Immature natural killer cell (primary cell): ENCODE data around the gene CFAP100. TPM values are rescaled to one million over a fixed set of nuclear protein-coding genes. Genes with fewer than 3 reads are reported as not detected.

ENCODE experiments used
- DNase-seq, 3 donors: peaks; one replicate each; pipeline ENCODE4 v3.0.0; 2022; ENCODE audit warnings: mixed read lengths in 1 of 3
- H3K27ac Mint-ChIP-seq, 6 donors: one replicate each; pipeline ENCODE4 v1.8.0; 2020; ENCODE audit warnings: mixed read lengths in 6 of 6, mild to moderate bottlenecking in 5 of 6, inconsistent platforms in 4 of 6, moderate library complexity in 3 of 6
- H3K27me3 Mint-ChIP-seq, 3 donors: one replicate each; pipeline ENCODE4 v1.8.0; 2020 to 2021; ENCODE audit warnings: low read depth in 3 of 3, mild to moderate bottlenecking in 3 of 3, mixed read lengths in 3 of 3, moderate library complexity in 3 of 3, inconsistent platforms in 1 of 3
- H3K36me3 Mint-ChIP-seq, 3 donors: one replicate each; pipeline ENCODE4 v1.8.0; 2020; ENCODE audit warnings: mixed read lengths in 3 of 3, inconsistent platforms in 2 of 3, mild to moderate bottlenecking in 2 of 3
- H3K4me1 Mint-ChIP-seq, 2 donors: one replicate each; pipeline ENCODE4 v1.8.0; 2020; ENCODE audit warnings: inconsistent platforms in 2 of 2, mild to moderate bottlenecking in 2 of 2, mixed read lengths in 2 of 2, moderate library complexity in 1 of 2
- H3K4me3 Mint-ChIP-seq, 5 donors: one replicate each; pipeline ENCODE4 v1.8.0; 2020; ENCODE audit warnings: mild to moderate bottlenecking in 5 of 5, mixed read lengths in 5 of 5, inconsistent platforms in 3 of 5, moderate library complexity in 3 of 5
- H3K9me3 Mint-ChIP-seq, 6 donors: one replicate each; pipeline ENCODE4 v1.8.0; 2020; ENCODE audit warnings: mild to moderate bottlenecking in 6 of 6, mixed read lengths in 6 of 6, inconsistent platforms in 4 of 6, moderate library complexity in 3 of 6
- polyA plus RNA-seq, 3 donors: library from polyadenylated mRNA; unstranded; fragments of 300-500 nt; fragmentation: Illumina TruSeq; gene quantifications; one replicate each; pipeline ENCODE4 v1.2.3, GENCODE V29; 2021

CFAP100 gene
- polyA plus RNA-seq, 3 donors from 2014 or later, result not detected

GRCh38 chr3:126447456-126448106, 52.9 kb downstream of the CFAP100 start:
- peaks cover 0 to 12% of the 10 kb centered on the region in 2 donors for H3K4me1 Mint-ChIP-seq
- no peaks in the 10 kb centered on the region for H3K9me3 Mint-ChIP-seq
- no peak overlapping the region for H3K4me3 Mint-ChIP-seq
- H3K36me3 Mint-ChIP-seq, result peaks cover 3 to 20% (median 4%) of the 10 kb centered on the region in 3 donors
- H3K27me3 Mint-ChIP-seq, result no peaks in the 10 kb centered on the region
- peak overlapping the region in 1 of 6 donors; percentile 42 for H3K27ac Mint-ChIP-seq
- DNase-seq, result no peak

GRCh38 chr3:126448136-126448892, 53.6 kb downstream of the CFAP100 start:
- H3K4me1 Mint-ChIP-seq, result peaks cover 0 to 7% of the 10 kb centered on the region in 2 donors
- H3K4me3 Mint-ChIP-seq, result no peak overlapping the region
- no peak for DNase-seq
- H3K27ac Mint-ChIP-seq, result peak overlapping the region in 1 of 6 donors; percentile 5
- H3K27me3 Mint-ChIP-seq, result no peaks in the 10 kb centered on the region
- H3K9me3 Mint-ChIP-seq, result no peaks in the 10 kb centered on the region
- peaks cover 3 to 17% (median 4%) of the 10 kb centered on the region in 3 donors for H3K36me3 Mint-ChIP-seq

- Mint-ChIP-seq H3K4me1 (peaks cover 0 to 7% of the 10 kb centered on the region in 2 donors), H3K9me3 (no peaks in the 10 kb centered on the region), H3K27me3 (no peaks in the 10 kb centered on the region), H3K27ac (no peak overlapping the region), H3K36me3 (peaks cover 3 to 17% (median 4%) of the 10 kb centered on the region in 3 donors), H3K4me3 (no peak overlapping the region)
- DNase-seq, result no peak
Observed at GRCh38 chr3:126448893-126449180, 54.1 kb downstream of the CFAP100 start.

GRCh38 chr3:126449621-126450051, 54.9 kb downstream of the CFAP100 start:
- no peak for DNase-seq
- H3K27me3 Mint-ChIP-seq, result no peaks in the 10 kb centered on the region
- peaks cover 3 to 22% (median 8%) of the 10 kb centered on the region in 3 donors for H3K36me3 Mint-ChIP-seq
- no peaks in the 10 kb centered on the region for H3K9me3 Mint-ChIP-seq
- H3K4me1 Mint-ChIP-seq, result peaks cover 3 to 7% of the 10 kb centered on the region in 2 donors
- no peak overlapping the region for H3K4me3 Mint-ChIP-seq
- peak overlapping the region in 1 of 6 donors; percentile 58 for H3K27ac Mint-ChIP-seq

GRCh38 chr3:126450219-126450618, 55.5 kb downstream of the CFAP100 start:
- DNase-seq, result no peak
- no peak overlapping the region for H3K4me3 Mint-ChIP-seq
- H3K4me1 Mint-ChIP-seq, result peaks cover 6 to 11% of the 10 kb centered on the region in 2 donors
- H3K27ac Mint-ChIP-seq, result no peak overlapping the region
- no peaks in the 10 kb centered on the region for H3K9me3 Mint-ChIP-seq
- H3K27me3 Mint-ChIP-seq, result peaks cover 0 to under 1% (median under 1%) of the 10 kb centered on the region in 3 donors
- peaks cover 3 to 24% (median 11%) of the 10 kb centered on the region in 3 donors for H3K36me3 Mint-ChIP-seq

- no peak overlapping the region for H3K4me3 Mint-ChIP-seq
- no peak overlapping the region for H3K27ac Mint-ChIP-seq
- DNase-seq, result no peak
- H3K9me3 Mint-ChIP-seq, result no peaks in the 10 kb centered on the region
- H3K4me1 Mint-ChIP-seq, result peaks cover 8 to 14% of the 10 kb centered on the region in 2 donors
- H3K27me3 Mint-ChIP-seq, result peaks cover 0 to 2% (median 1%) of the 10 kb centered on the region in 3 donors
- H3K36me3 Mint-ChIP-seq, result peaks cover 3 to 26% (median 14%) of the 10 kb centered on the region in 3 donors
Observed at GRCh38 chr3:126450744-126451143, 56.0 kb downstream of the CFAP100 start.

GRCh38 chr3:126451511-126451910, 56.8 kb downstream of the CFAP100 start:
- DNase-seq, result no peak
- peaks cover 3 to 28% (median 14%) of the 10 kb centered on the region in 3 donors for H3K36me3 Mint-ChIP-seq
- H3K9me3 Mint-ChIP-seq, result no peaks in the 10 kb centered on the region
- peaks cover 0 to 3% (median 2%) of the 10 kb centered on the region in 3 donors for H3K27me3 Mint-ChIP-seq
- H3K4me3 Mint-ChIP-seq, result no peak overlapping the region
- peaks cover 11 to 18% of the 10 kb centered on the region in 2 donors for H3K4me1 Mint-ChIP-seq
- H3K27ac Mint-ChIP-seq, result no peak overlapping the region

- H3K36me3 Mint-ChIP-seq, result peaks cover 3 to 33% (median 14%) of the 10 kb centered on the region in 3 donors
- no peak overlapping the region for H3K27ac Mint-ChIP-seq
- peaks cover 12 to 25% of the 10 kb centered on the region in 2 donors for H3K4me1 Mint-ChIP-seq
- peaks cover 0 to 3% (median 2%) of the 10 kb centered on the region in 3 donors for H3K27me3 Mint-ChIP-seq
- no peaks in the 10 kb centered on the region for H3K9me3 Mint-ChIP-seq
- no peak for DNase-seq
- no peak overlapping the region for H3K4me3 Mint-ChIP-seq
Observed at GRCh38 chr3:126452213-126452612, 57.5 kb downstream of the CFAP100 start.

GRCh38 chr3:126454025-126454424, 59.3 kb downstream of the CFAP100 start:
- no peak overlapping the region for H3K27ac Mint-ChIP-seq
- peaks cover 12 to 37% of the 10 kb centered on the region in 2 donors for H3K4me1 Mint-ChIP-seq
- DNase-seq, result no peak
- no peak overlapping the region for H3K4me3 Mint-ChIP-seq
- H3K27me3 Mint-ChIP-seq, result peaks cover 0 to 3% (median 2%) of the 10 kb centered on the region in 3 donors
- peaks cover 7 to 42% (median 18%) of the 10 kb centered on the region in 3 donors for H3K36me3 Mint-ChIP-seq
- H3K9me3 Mint-ChIP-seq, result no peaks in the 10 kb centered on the region

GRCh38 chr3:126454437-126455198, 59.9 kb downstream of the CFAP100 start:
- H3K4me3 Mint-ChIP-seq, result no peak overlapping the region
- H3K36me3 Mint-ChIP-seq, result peaks cover 7 to 44% (median 18%) of the 10 kb centered on the region in 3 donors
- peaks cover 12 to 37% of the 10 kb centered on the region in 2 donors for H3K4me1 Mint-ChIP-seq
- no peak overlapping the region for H3K27ac Mint-ChIP-seq
- peaks cover under 1 to 3% (median 2%) of the 10 kb centered on the region in 3 donors for H3K27me3 Mint-ChIP-seq
- H3K9me3 Mint-ChIP-seq, result no peaks in the 10 kb centered on the region
- DNase-seq, result no peak

GRCh38 chr3:126456211-126456610, 61.5 kb downstream of the CFAP100 start:
- H3K4me1 Mint-ChIP-seq, result peaks cover 14 to 37% of the 10 kb centered on the region in 2 donors
- H3K4me3 Mint-ChIP-seq, result no peak overlapping the region
- peaks cover 2 to 3% (median 2%) of the 10 kb centered on the region in 3 donors for H3K27me3 Mint-ChIP-seq
- H3K27ac Mint-ChIP-seq, result no peak overlapping the region
- no peaks in the 10 kb centered on the region for H3K9me3 Mint-ChIP-seq
- DNase-seq, result no peak
- H3K36me3 Mint-ChIP-seq, result peaks cover 7 to 41% (median 24%) of the 10 kb centered on the region in 3 donors

GRCh38 chr3:126456766-126457388, 62.2 kb downstream of the CFAP100 start:
- Mint-ChIP-seq H3K4me1 (peaks cover 14 to 30% of the 10 kb centered on the region in 2 donors), H3K9me3 (no peaks in the 10 kb centered on the region), H3K27ac (no peak overlapping the region), H3K4me3 (no peak overlapping the region), H3K27me3 (peaks cover 2 to 5% (median 2%) of the 10 kb centered on the region in 3 donors), H3K36me3 (peaks cover 7 to 41% (median 29%) of the 10 kb centered on the region in 3 donors)
- no peak for DNase-seq

GRCh38 chr3:126459111-126459762, 64.5 kb downstream of the CFAP100 start:
- Mint-ChIP-seq H3K36me3 (peaks cover 4 to 46% (median 29%) of the 10 kb centered on the region in 3 donors), H3K4me3 (no peak overlapping the region), H3K4me1 (peaks cover 14 to 34% of the 10 kb centered on the region in 2 donors), H3K9me3 (no peaks in the 10 kb centered on the region), H3K27ac (no peak overlapping the region), H3K27me3 (peaks cover 2 to 6% (median 4%) of the 10 kb centered on the region in 3 donors)
- no peak for DNase-seq
